Right atrium auricular region (tissue), 2 donors: ENCODE data around the gene AGPS. TPM values are rescaled to one million over a fixed set of nuclear protein-coding genes. Genes with fewer than 3 reads are reported as not detected.

Source experiments
- DNase-seq: peaks from one replicate; pipeline ENCODE4 v3.0.0-alpha.2; 2019; ENCODE audit warnings: low spot score
- H3K27ac ChIP-seq, 2 donors: fragments of 200-600 bp; sonication (generic); 1 replicate in 1 of 2; 2 replicates in 1 of 2; pipeline ENCODE4 v1.5.1; 2016 to 2019
- H3K27me3 ChIP-seq, 2 donors: fragments of 200-600 bp; sonication (generic); one replicate each; pipeline versions ENCODE4 v1.5.1 to v1.6.0; 2017 to 2019
- H3K36me3 ChIP-seq: fragments of 200-600 bp; sonication (generic); one replicate; pipeline ENCODE4 v1.5.1; 2016
- H3K4me1 ChIP-seq, 2 donors: fragments of 200-600 bp; sonication (generic); one replicate each; pipeline versions ENCODE4 v1.5.1 to v1.6.0; 2017 to 2019
- H3K4me3 ChIP-seq, 2 donors: fragments of 200-600 bp; sonication (generic); 1 replicate in 1 of 2; 2 replicates in 1 of 2; pipeline ENCODE4 v1.5.1; 2017 to 2019; ENCODE audit warnings: mild to moderate bottlenecking in 1 of 2, moderate library complexity in 1 of 2
- H3K9me3 ChIP-seq, 2 donors: fragments of 200-600 bp; sonication (generic); one replicate each; pipeline ENCODE4 v1.5.1; 2019
- total RNA-seq, 2 donors: library from RNA; depleted of rRNA; stranded (reverse); fragments of >200 nt; gene quantifications; one replicate each; pipeline ENCODE4 v1.1.0, GENCODE V29; 2016
- TF ChIP-seq, protein P1 (sequence below), 2 donors: fragments of 200-600 bp; sonication (generic); IDR thresholded peaks; one replicate each; pipeline ENCODE4 v1.5.1; 2019; ENCODE audit warnings: antibody characterized with exemption in 2 of 2

AGPS gene
- total RNA-seq, 2 donors from 2014 or later, result 12.3 to 17.8 TPM

DNA sequence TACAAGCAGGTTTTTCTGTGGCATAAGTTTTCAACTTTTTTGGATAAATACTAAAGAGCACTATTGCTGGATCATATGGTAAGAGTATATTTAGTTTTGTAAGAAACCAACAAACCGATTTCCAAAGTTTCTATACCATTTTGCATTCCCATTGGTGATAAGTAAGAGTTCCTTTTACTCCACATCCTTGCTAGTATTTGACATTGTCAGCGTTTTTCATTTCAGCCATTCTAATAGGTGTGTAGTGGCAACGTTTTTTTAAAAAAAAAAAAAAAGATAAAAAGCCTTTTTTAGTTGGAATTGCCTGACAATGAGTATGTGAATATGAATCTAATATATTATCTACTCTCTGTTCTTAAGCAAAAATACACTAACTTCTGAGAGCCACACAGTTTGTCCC lies 185.9 kb downstream of the AGPS start:
- no peak overlapping the region for H3K27ac ChIP-seq
- H3K4me1 ChIP-seq, result no peaks in the 10 kb centered on the region
- TF ChIP-seq, protein P1, sequence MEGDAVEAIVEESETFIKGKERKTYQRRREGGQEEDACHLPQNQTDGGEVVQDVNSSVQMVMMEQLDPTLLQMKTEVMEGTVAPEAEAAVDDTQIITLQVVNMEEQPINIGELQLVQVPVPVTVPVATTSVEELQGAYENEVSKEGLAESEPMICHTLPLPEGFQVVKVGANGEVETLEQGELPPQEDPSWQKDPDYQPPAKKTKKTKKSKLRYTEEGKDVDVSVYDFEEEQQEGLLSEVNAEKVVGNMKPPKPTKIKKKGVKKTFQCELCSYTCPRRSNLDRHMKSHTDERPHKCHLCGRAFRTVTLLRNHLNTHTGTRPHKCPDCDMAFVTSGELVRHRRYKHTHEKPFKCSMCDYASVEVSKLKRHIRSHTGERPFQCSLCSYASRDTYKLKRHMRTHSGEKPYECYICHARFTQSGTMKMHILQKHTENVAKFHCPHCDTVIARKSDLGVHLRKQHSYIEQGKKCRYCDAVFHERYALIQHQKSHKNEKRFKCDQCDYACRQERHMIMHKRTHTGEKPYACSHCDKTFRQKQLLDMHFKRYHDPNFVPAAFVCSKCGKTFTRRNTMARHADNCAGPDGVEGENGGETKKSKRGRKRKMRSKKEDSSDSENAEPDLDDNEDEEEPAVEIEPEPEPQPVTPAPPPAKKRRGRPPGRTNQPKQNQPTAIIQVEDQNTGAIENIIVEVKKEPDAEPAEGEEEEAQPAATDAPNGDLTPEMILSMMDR (IDR thresholded peaks at IDR 0.05), result no peak
- no peaks in the 10 kb centered on the region for H3K36me3 ChIP-seq
- no peak for DNase-seq
- no peak overlapping the region for H3K4me3 ChIP-seq
- no peaks in the 10 kb centered on the region for H3K27me3 ChIP-seq
- no peaks in the 10 kb centered on the region for H3K9me3 ChIP-seq

DNA sequence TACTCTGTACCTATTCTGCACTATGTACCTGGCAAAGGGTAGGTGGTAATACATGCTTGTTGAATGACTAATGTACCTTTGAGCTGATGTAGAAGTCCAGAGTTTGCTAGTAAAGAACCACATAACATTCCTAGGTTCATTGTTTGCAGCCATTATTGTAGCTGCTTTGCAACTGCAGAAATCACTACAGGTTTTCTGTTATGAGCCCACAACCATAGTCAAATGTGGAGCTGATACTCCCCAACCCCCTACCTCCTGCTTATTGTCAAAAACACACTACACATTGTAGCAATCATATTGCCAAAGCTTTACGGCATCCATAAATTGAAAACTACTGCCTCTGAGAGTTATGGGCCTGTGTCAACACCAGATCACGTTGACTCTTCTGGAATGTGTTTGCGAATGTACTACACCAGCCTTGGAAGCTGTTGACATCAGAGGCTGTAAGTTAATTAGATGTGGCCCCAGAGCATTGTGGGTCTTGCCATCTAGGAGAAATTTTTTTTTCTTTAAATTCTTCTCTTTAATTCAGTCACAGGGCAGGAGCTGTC lies 187.0 kb downstream of the AGPS start:
- Histone ChIP-seq H3K27me3 (no peaks in the 10 kb centered on the region), H3K4me1 (no peaks in the 10 kb centered on the region), H3K27ac (no peak overlapping the region), H3K36me3 (no peaks in the 10 kb centered on the region), H3K4me3 (no peak overlapping the region), H3K9me3 (no peaks in the 10 kb centered on the region)
- TF ChIP-seq, protein P1 (IDR thresholded peaks at IDR 0.05), result no peak
- no peak for DNase-seq

DNA sequence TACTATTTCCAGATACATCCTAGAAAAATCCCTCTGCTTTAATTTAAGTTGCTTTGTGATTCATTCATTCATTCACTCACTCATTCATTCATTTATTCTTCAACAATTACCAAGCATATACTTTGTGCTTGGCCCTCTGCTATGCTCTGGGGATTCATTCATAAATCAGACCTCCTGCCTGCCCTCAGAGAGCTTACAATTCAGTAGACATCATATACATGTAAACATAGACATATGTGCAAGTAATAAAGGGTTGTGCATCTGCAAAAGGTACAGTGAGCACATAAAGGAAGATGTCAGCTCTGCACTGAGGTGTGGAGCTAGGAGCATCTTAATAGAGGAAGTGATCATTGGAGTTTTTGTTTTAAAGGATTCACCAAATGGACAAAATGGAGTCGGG lies 189.4 kb downstream of the AGPS start:
- Histone ChIP-seq H3K4me1 (no peaks in the 10 kb centered on the region), H3K27me3 (no peaks in the 10 kb centered on the region)

DNA sequence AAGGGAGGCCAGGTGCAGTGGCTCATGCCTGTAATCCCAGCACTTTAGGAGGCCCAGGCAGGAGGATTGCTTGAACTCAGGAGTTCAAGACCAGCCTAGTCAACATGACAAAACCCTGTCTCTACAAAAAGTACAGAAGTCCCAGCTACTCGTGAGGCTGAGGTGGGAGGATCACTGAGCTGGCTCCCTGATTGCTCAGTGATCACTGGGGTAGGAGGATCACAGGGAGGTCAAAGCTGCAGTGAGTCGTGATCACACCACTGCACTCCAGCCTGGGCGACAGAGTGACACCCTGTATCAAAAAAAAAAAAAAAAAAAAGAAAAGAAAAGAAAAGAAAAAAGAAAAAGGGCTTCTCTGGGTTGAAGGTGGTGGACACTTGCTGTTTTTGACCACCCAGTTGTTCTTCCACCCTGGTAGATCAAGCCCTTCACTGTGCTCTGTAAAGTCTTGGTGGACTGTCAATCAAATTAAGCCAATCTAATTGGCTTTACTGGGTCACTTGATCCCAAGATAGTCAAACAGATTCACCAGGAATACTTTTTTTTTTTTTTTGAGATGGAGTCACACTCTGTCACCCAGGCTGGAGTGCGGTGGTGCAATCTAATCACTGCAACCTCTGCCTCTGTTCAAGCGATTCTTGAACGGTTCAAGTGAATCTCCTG lies 191.6 kb downstream of the AGPS start:
- Histone ChIP-seq H3K4me1 (no peaks in the 10 kb centered on the region), H3K27ac (no peak overlapping the region), H3K36me3 (no peaks in the 10 kb centered on the region), H3K27me3 (no peaks in the 10 kb centered on the region), H3K9me3 (no peaks in the 10 kb centered on the region), H3K4me3 (no peak overlapping the region)
- TF ChIP-seq, protein P1 (IDR thresholded peaks at IDR 0.05), result no peak
- DNase-seq, result no peak

More for the DNA sequence above, 189.4 kb downstream of the AGPS start:
- Histone ChIP-seq H3K36me3 (no peaks in the 10 kb centered on the region), H3K27ac (no peak overlapping the region), H3K4me3 (no peak overlapping the region), H3K9me3 (no peaks in the 10 kb centered on the region)
- TF ChIP-seq, protein P1 (IDR thresholded peaks at IDR 0.05), result no peak
- no peak for DNase-seq

DNA sequence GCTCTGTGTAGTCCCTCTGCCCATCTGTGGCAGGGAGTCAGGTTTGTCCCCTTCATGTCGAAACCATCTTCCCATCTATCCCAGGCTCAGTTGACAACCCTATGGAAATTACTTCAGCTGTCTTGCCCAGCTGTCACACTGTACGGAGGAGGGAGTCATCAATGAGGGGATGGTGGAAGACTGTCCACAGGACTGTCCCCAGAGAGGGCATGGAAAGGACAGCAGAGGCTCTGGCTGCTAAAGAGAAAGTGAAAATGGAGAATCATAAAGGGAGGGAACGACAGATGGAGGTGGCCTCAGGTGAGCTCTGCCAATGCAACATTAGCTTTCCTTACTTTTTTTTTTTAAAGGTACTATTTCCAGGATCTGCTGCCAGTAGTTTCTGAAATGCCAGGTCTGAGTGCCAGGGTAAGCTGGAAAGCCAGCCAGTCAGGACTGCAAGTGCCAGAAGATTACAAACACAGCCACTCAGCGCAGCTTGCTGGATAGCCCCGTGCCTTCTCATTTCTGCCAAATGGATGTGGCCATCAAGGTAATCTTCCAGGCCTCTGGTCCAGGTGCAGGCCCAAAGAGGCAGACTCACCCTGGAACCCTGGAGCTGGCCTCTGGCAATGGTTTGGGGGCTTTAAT lies 192.8 kb downstream of the AGPS start:
- H3K9me3 ChIP-seq, result no peaks in the 10 kb centered on the region
- no peak overlapping the region for H3K27ac ChIP-seq
- DNase-seq, result no peak
- H3K27me3 ChIP-seq, result no peaks in the 10 kb centered on the region
- TF ChIP-seq, protein P1 (IDR thresholded peaks at IDR 0.05), result no peak
- H3K4me3 ChIP-seq, result no peak overlapping the region
- no peaks in the 10 kb centered on the region for H3K4me1 ChIP-seq
- no peaks in the 10 kb centered on the region for H3K36me3 ChIP-seq
